H1 (cell line): ENCODE measurements around the gene DNAI1. TPM values are rescaled to one million over a fixed set of nuclear protein-coding genes. Genes with fewer than 3 reads are reported as not detected.
"Not testable (repeated sequence)": the region's sequence is repeated elsewhere in the genome, so short reads cannot be mapped to it uniquely, and the experiment has no call there.

ENCODE experiments used
- CTCF ChIA-PET: fragments of 300-600 bp; sonication (Branson Sonifier 250); formaldehyde crosslinking; loops from one replicate; lab custom pipeline; 2021; ENCODE audit not compliant: partially characterized antibody; lab: Charles Lee
- POLR2A ChIA-PET: fragments of 300-600 bp; sonication (Branson Sonifier 250); formaldehyde crosslinking; loops from one replicate; lab custom pipeline; 2021; ENCODE audit warnings: inconsistent platforms; ENCODE audit not compliant: partially characterized antibody; lab: Charles Lee
- DNase-seq, 2 experiments: peaks; one replicate each; pipeline versions ENCODE4 v3.0.0 to v3.0.0-alpha.2; 2010 to 2022; ENCODE audit warnings: low spot score in 2 of 2, low read depth in 1 of 2, mixed read lengths in 1 of 2
- FAIRE-seq: peaks from 2 replicates; lab custom pipeline; 2011; peaks lifted over from hg19 to GRCh38; lab: Jason Lieb, UNC
- H2AFZ ChIP-seq: 2 replicates; pipeline ENCODE4 v1.8.1; 2012; ENCODE audit warnings: low read length, inconsistent platforms
- H2AK5ac ChIP-seq: 2 replicates; pipeline ENCODE4 v1.6.1; 2013; ENCODE audit warnings: low read depth, low read length
- H2BK120ac ChIP-seq: replicated peaks from 2 replicates; pipeline ENCODE3; 2013; ENCODE audit warnings: low read depth, low read length, inconsistent platforms
- H2BK12ac ChIP-seq: 2 replicates; pipeline ENCODE4 v1.6.1; 2013; ENCODE audit warnings: low read depth, low read length
- H2BK15ac ChIP-seq: 2 replicates; pipeline ENCODE4 v1.6.1; 2013; ENCODE audit warnings: low read length
- H2BK20ac ChIP-seq: 2 replicates; pipeline ENCODE4 v1.6.1; 2013; ENCODE audit warnings: low read length
- H2BK5ac ChIP-seq: 2 replicates; pipeline ENCODE4 v1.6.1; 2013; ENCODE audit warnings: low read depth, low read length
- H3K14ac ChIP-seq: 2 replicates; pipeline ENCODE4 v1.6.1; 2013; ENCODE audit warnings: inconsistent platforms; ENCODE audit not compliant: insufficient read length
- H3K18ac ChIP-seq: 2 replicates; pipeline ENCODE4 v1.6.1; 2013; ENCODE audit warnings: low read length; ENCODE audit errors: extremely low read depth
- H3K23ac ChIP-seq: 2 replicates; pipeline ENCODE4 v1.6.1; 2013; ENCODE audit warnings: inconsistent platforms; ENCODE audit not compliant: insufficient read length
- H3K23me2 ChIP-seq: 2 replicates; pipeline ENCODE4 v1.6.1; 2013; ENCODE audit warnings: low read depth, low read length
- H3K27ac ChIP-seq: 2 replicates; pipeline ENCODE4 v1.6.1; 2011; ENCODE audit warnings: low read depth, low read length, inconsistent platforms
- H3K27me3 ChIP-seq, 4 experiments: replicated peaks in 1 of 4; 1 replicate in 1 of 4; 2 replicates in 3 of 4; pipeline versions ENCODE4 v1.6.1 to v1.8.1; 2011 to 2013; ENCODE audit warnings: low read length in 3 of 4, mild to moderate bottlenecking in 3 of 4, inconsistent platforms in 2 of 4, mixed read lengths in 2 of 4, moderate library complexity in 1 of 4; ENCODE audit not compliant: control insufficient read depth in 3 of 4, insufficient read depth in 3 of 4; ENCODE audit errors: extremely low read depth in 1 of 4
- H3K36me3 ChIP-seq, 4 experiments: 2 replicates each; pipeline versions ENCODE4 v1.6.1 to v1.8.1; 2011 to 2013; ENCODE audit warnings: mild to moderate bottlenecking in 4 of 4, low read length in 3 of 4, moderate library complexity in 2 of 4, control low read depth in 1 of 4, inconsistent platforms in 1 of 4; ENCODE audit not compliant: insufficient read depth in 4 of 4, control insufficient read depth in 2 of 4
- H3K4ac ChIP-seq: replicated peaks from 2 replicates; pipeline ENCODE3; 2013; ENCODE audit warnings: low read length, low read depth, mixed read lengths, inconsistent platforms; ENCODE audit not compliant: insufficient read length
- H3K4me1 ChIP-seq, 4 experiments: replicated peaks in 1 of 4; 1 replicate in 1 of 4; 2 replicates in 3 of 4; pipeline versions ENCODE4 v1.6.1 to v1.8.1; 2011 to 2013; ENCODE audit warnings: low read length in 3 of 4, inconsistent platforms in 2 of 4, mixed read lengths in 1 of 4; ENCODE audit not compliant: insufficient read depth in 4 of 4, control insufficient read depth in 3 of 4
- H3K4me2 ChIP-seq, 2 experiments: 2 replicates each; pipeline versions ENCODE4 v1.6.1 to v1.8.1; 2011 to 2013; ENCODE audit warnings: low read depth in 2 of 2, low read length in 2 of 2, control low read depth in 1 of 2, inconsistent platforms in 1 of 2, mild to moderate bottlenecking in 1 of 2; ENCODE audit not compliant: insufficient read depth in 1 of 2
- H3K4me3 ChIP-seq, 4 experiments: fragments of 200-600, 300-600 bp in 1 of 4; sonication (generic), shearing (Covaris generic), sonication (Bioruptor Twin) in 1 of 4; 2 replicates each; pipeline versions ENCODE4 v1.5.1 to v1.8.1; 2011 to 2016; ENCODE audit warnings: low read length in 4 of 4, low read depth in 3 of 4, control low read depth in 2 of 4, inconsistent platforms in 2 of 4, mild to moderate bottlenecking in 2 of 4, mixed read lengths in 1 of 4, moderate library complexity in 1 of 4; ENCODE audit not compliant: insufficient read depth in 2 of 4; ENCODE audit errors: extremely low read depth in 1 of 4
- H3K56ac ChIP-seq: replicated peaks from 2 replicates; pipeline ENCODE3; 2013; ENCODE audit warnings: low read depth, mild to moderate bottlenecking, mixed read lengths, low read length, inconsistent platforms; ENCODE audit not compliant: insufficient read length
- H3K79me1 ChIP-seq: 2 replicates; pipeline ENCODE4 v1.6.1; 2013; ENCODE audit warnings: low read depth, low read length, control low read depth
- H3K79me2 ChIP-seq, 2 experiments: 2 replicates each; pipeline versions ENCODE4 v1.6.1 to v1.8.1; 2012 to 2013; ENCODE audit warnings: low read length in 2 of 2, mild to moderate bottlenecking in 2 of 2, inconsistent platforms in 1 of 2; ENCODE audit not compliant: insufficient read depth in 2 of 2, control insufficient read depth in 1 of 2
- H3K9ac ChIP-seq, 4 experiments: replicated peaks in 1 of 4; 1 replicate in 1 of 4; 2 replicates in 3 of 4; pipeline versions ENCODE4 v1.6.1 to v1.8.1; 2011 to 2013; ENCODE audit warnings: low read depth in 3 of 4, low read length in 3 of 4, control low read depth in 2 of 4, mild to moderate bottlenecking in 2 of 4, moderate library complexity in 2 of 4, inconsistent platforms in 1 of 4; ENCODE audit errors: extremely low read depth in 1 of 4
- H3K9me3 ChIP-seq, 2 experiments: 2 replicates each; pipeline versions ENCODE4 v1.6.1 to v1.8.1; 2012 to 2013; ENCODE audit warnings: mild to moderate bottlenecking in 2 of 2, moderate library complexity in 2 of 2, control low read depth in 1 of 2, inconsistent platforms in 1 of 2, low read depth in 1 of 2, low read length in 1 of 2, mixed read lengths in 1 of 2; ENCODE audit not compliant: insufficient read depth in 2 of 2
- H4K20me1 ChIP-seq, 2 experiments: replicated peaks in 1 of 2; 2 replicates each; pipeline versions ENCODE3 to v1.8.1; 2011 to 2013; ENCODE audit warnings: inconsistent platforms in 2 of 2, low read length in 2 of 2, mild to moderate bottlenecking in 1 of 2; ENCODE audit not compliant: insufficient read depth in 2 of 2, control insufficient read depth in 1 of 2
- H4K5ac ChIP-seq: 2 replicates; pipeline ENCODE4 v1.6.1; 2013; ENCODE audit warnings: low read length, low read depth, mixed read lengths, inconsistent platforms; ENCODE audit not compliant: insufficient read length
- H4K8ac ChIP-seq: 2 replicates; pipeline ENCODE4 v1.8.0; 2013; ENCODE audit warnings: mild to moderate bottlenecking, moderate library complexity, low read length, inconsistent platforms; ENCODE audit not compliant: insufficient read depth; ENCODE audit errors: extremely low read depth
- H4K91ac ChIP-seq: replicated peaks from 2 replicates; pipeline ENCODE3; 2013; ENCODE audit warnings: low read length, mixed read lengths, inconsistent platforms; ENCODE audit not compliant: insufficient read length
- WGBS, 2 experiments: shearing (Covaris generic) in 1 of 2; methylation state at CpG; one replicate each; pipeline versions ENCODE4 v1.1.6 to v1.1.7; 2013 to 2015; ENCODE audit warnings: low lambda C conversion rate in 2 of 2, mixed read lengths in 2 of 2, inconsistent platforms in 1 of 2, low coverage in 1 of 2, missing lambda C conversion rate in 1 of 2; ENCODE audit not compliant: insufficient replicate concordance in 2 of 2, insufficient coverage in 1 of 2, insufficient read length in 1 of 2; ENCODE audit errors: extremely low coverage in 1 of 2, missing lambda C conversion rate in 1 of 2; 5-methylcytosine and 5-hydroxymethylcytosine counted together
- polyA plus RNA-seq, 7 experiments: library from polyadenylated mRNA; depleted of rRNA in 3 of 7; stranded (reverse) in 5 of 7; unstranded in 2 of 7; fragments of >200 nt in 5 of 7; fragments of 200-250 nt in 2 of 7; gene quantifications; 1 replicate in 5 of 7; 2 replicates in 1 of 7; 4 replicates in 1 of 7; pipeline versions ENCODE4 v1.2.1 to v1.2.3, GENCODE V29; 2011 to 2013; ENCODE audit warnings: missing spikeins in 2 of 7, mixed read lengths in 2 of 7
- total RNA-seq: library from RNA; stranded (reverse); fragmentation: NEBNext Ultra II Directional; extraction: Animal tissue kit (Norgen Biotek cat#: 25700); gene quantifications from 2 replicates; pipeline ENCODE4 v1.2.1, GENCODE V29; 2021

Gene DNAI1
- total and polyA plus RNA-seq, 2 of the 8 experiments (the other 6 are each of a cell fraction or from before 2014, with no cell fraction given), result 0.37 to 0.54 TPM

- DNase-seq, FAIRE-seq, H2AK5ac ChIP-seq, H2BK5ac ChIP-seq, H3K36me3 ChIP-seq, H3K56ac ChIP-seq, H4K91ac ChIP-seq, H3K27me3 ChIP-seq, H2BK120ac ChIP-seq, H3K4ac ChIP-seq, H3K79me1 ChIP-seq, H3K4me2 ChIP-seq, H3K23ac ChIP-seq, H3K27ac ChIP-seq, H3K4me3 ChIP-seq, H4K20me1 ChIP-seq, H4K8ac ChIP-seq, H3K14ac ChIP-seq, H3K4me1 ChIP-seq, H2BK12ac ChIP-seq, H3K9ac ChIP-seq, H2BK20ac ChIP-seq, H2AFZ ChIP-seq, H4K5ac ChIP-seq, H3K23me2 ChIP-seq, H3K79me2 ChIP-seq, H2BK15ac ChIP-seq, H3K18ac ChIP-seq, H3K9me3 ChIP-seq: not testable (repeated sequence)
- WGBS, 2 experiments, result 88% methylated on average over 8 of the region's 27 CpGs; no CpG with 5 or more reads in 1 of the 2 experiments
- POLR2A ChIA-PET, result interaction anchor here (0.6 kb wide), 1 partner anchor 103 kb away, joined by 3 read pairs; no protein-coding TSS in a partner anchor
- CTCF ChIA-PET, result interaction anchor here (4.7 kb wide), 1 partner anchor 79 kb away, joined by 17 read pairs; no protein-coding TSS in a partner anchor
These were observed 24.1 kb downstream of the DNAI1 start for GRCh38 chr9:34482746-34483145.
